Endothelial cell of umbilical vein (primary cell): ENCODE data around the gene VAT1. TPM values are rescaled to one million over a fixed set of nuclear protein-coding genes. Genes with fewer than 3 reads are reported as not detected.

Experiments
- BruUV-seq: library from RNA; stranded (reverse); fragments of 400-500 nt; replicated peaks from 2 replicates; lab custom pipeline; 2021; lab: Mats Ljungman, UMichigan
- CTCF ChIA-PET: fragments of 300-600, 350-600 bp; sonication (Branson Sonifier 250); formaldehyde crosslinking; loops from one replicate; lab custom pipeline; 2021; ENCODE audit warnings: antibody characterized with exemption, inconsistent platforms; lab: Charles Lee
- POLR2A ChIA-PET: fragments of 300-600, 350-600 bp; sonication (Branson Sonifier 250); formaldehyde crosslinking; loops from one replicate; lab custom pipeline; 2021; ENCODE audit warnings: antibody characterized with exemption, inconsistent platforms; lab: Charles Lee
- DNase-seq: peaks from one replicate; pipeline ENCODE4 v3.0.0-alpha.2; 2011; ENCODE audit warnings: low read depth, low spot score
- FAIRE-seq: peaks from 2 replicates; lab custom pipeline; 2011; peaks lifted over from hg19 to GRCh38; lab: Jason Lieb, UNC
- H2AFZ ChIP-seq: 2 replicates; pipeline ENCODE4 v1.6.0; 2012; ENCODE audit warnings: low read depth, low read length, control low read depth, inconsistent platforms
- H3K27ac ChIP-seq: 2 replicates; pipeline ENCODE4 v1.5.1; 2011; ENCODE audit warnings: low read depth, mild to moderate bottlenecking, control low read depth, low read length, moderate library complexity; ENCODE audit not compliant: insufficient read depth
- H3K27me3 ChIP-seq, 2 experiments: 2 replicates each; pipeline versions ENCODE4 v1.6.0 to v1.6.1; 2011; ENCODE audit warnings: low read length in 2 of 2, mixed read lengths in 1 of 2; ENCODE audit not compliant: control insufficient read depth in 2 of 2, insufficient read depth in 2 of 2
- H3K36me3 ChIP-seq, 2 experiments: 2 replicates in 1 of 2; 3 replicates in 1 of 2; pipeline ENCODE4 v1.5.1; 2011; ENCODE audit warnings: low read length in 2 of 2, mild to moderate bottlenecking in 1 of 2, moderate library complexity in 1 of 2; ENCODE audit not compliant: control insufficient read depth in 2 of 2, insufficient read depth in 2 of 2; ENCODE audit errors: extremely low read depth in 1 of 2
- H3K4me1 ChIP-seq: 3 replicates; pipeline ENCODE4 v1.5.1; 2011; ENCODE audit warnings: mild to moderate bottlenecking, low read length; ENCODE audit not compliant: control insufficient read depth, insufficient read depth; ENCODE audit errors: extremely low read depth
- H3K4me2 ChIP-seq: 2 replicates; pipeline ENCODE4 v1.6.1; 2011; ENCODE audit warnings: low read length, control low read depth, mixed read lengths; ENCODE audit not compliant: insufficient read depth
- H3K4me3 ChIP-seq, 3 experiments: fragments of 200-600 bp in 1 of 3; sonication (generic), shearing (Covaris generic) in 1 of 3; replicated peaks in 1 of 3; 2 replicates each; pipeline ENCODE4 v1.5.1; 2011 to 2016; ENCODE audit warnings: control low read depth in 3 of 3, low read length in 3 of 3, mild to moderate bottlenecking in 2 of 3, inconsistent platforms in 1 of 3, low read depth in 1 of 3, moderate library complexity in 1 of 3; ENCODE audit not compliant: insufficient read depth in 1 of 3
- H3K79me2 ChIP-seq: 2 replicates; pipeline ENCODE4 v1.6.0; 2012; ENCODE audit warnings: low read length, inconsistent platforms; ENCODE audit not compliant: control insufficient read depth, insufficient read depth
- H3K9ac ChIP-seq: replicated peaks from 2 replicates; pipeline ENCODE3; 2011; ENCODE audit warnings: low read length, control low read depth; ENCODE audit not compliant: insufficient read depth; ENCODE audit errors: extremely low read depth
- H3K9me1 ChIP-seq: replicated peaks from 3 replicates; pipeline ENCODE4 v1.6.0; 2011; ENCODE audit warnings: mild to moderate bottlenecking, low read length; ENCODE audit not compliant: control insufficient read depth, insufficient read depth; ENCODE audit errors: extremely low read depth
- H3K9me3 ChIP-seq: replicated peaks from 2 replicates; pipeline ENCODE4 v1.5.1; 2012; ENCODE audit warnings: low read length, inconsistent platforms; ENCODE audit not compliant: control insufficient read depth, insufficient read depth
- H4K20me1 ChIP-seq: replicated peaks from 2 replicates; pipeline ENCODE3; 2011; ENCODE audit warnings: mild to moderate bottlenecking, low read length; ENCODE audit not compliant: control insufficient read depth, insufficient read depth; ENCODE audit errors: extremely low read depth
- CTCF ChIP-seq, 2 donors: IDR thresholded peaks; 1 replicate in 1 of 2; 2 replicates in 1 of 2; pipeline ENCODE4 v1.5.1; 2011; ENCODE audit warnings: low read length in 2 of 2, mild to moderate bottlenecking in 2 of 2, moderate library complexity in 2 of 2, control low read depth in 1 of 2, inconsistent platforms in 1 of 2, low read depth in 1 of 2; ENCODE audit not compliant: insufficient read depth in 1 of 2; ENCODE audit errors: extremely low read depth in 1 of 2
- EZH2 ChIP-seq: IDR thresholded peaks from 2 replicates; pipeline ENCODE4 v1.6.1; 2012; ENCODE audit warnings: borderline replicate concordance, low read depth, mild to moderate bottlenecking, moderate library complexity, low read length, inconsistent platforms; ENCODE audit not compliant: severe bottlenecking
- FOS ChIP-seq: IDR thresholded peaks from 2 replicates; pipeline ENCODE4 v1.6.1; 2011; ENCODE audit warnings: mild to moderate bottlenecking, low read length, moderate library complexity, borderline replicate concordance; ENCODE audit not compliant: insufficient read depth
- GATA2 ChIP-seq: IDR thresholded peaks from 2 replicates; pipeline ENCODE4 v1.7.0; 2011; ENCODE audit warnings: low read depth, mild to moderate bottlenecking, moderate library complexity, mixed read lengths, low read length; ENCODE audit not compliant: insufficient read length, insufficient read depth
- JUN ChIP-seq: IDR thresholded peaks from 2 replicates; pipeline ENCODE4 v1.6.1; 2011; ENCODE audit warnings: borderline replicate concordance, low read depth; ENCODE audit not compliant: insufficient read length, insufficient read depth
- MAX ChIP-seq: IDR thresholded peaks from 2 replicates; pipeline ENCODE4 v1.6.1; 2011; ENCODE audit not compliant: insufficient read depth, insufficient read length
- MYC ChIP-seq: IDR thresholded peaks from one replicate; pipeline ENCODE4 v1.6.1; 2011; ENCODE audit warnings: mild to moderate bottlenecking, low read depth, low read length
- POLR2A ChIP-seq: IDR thresholded peaks from 2 replicates; pipeline ENCODE4 v1.6.1; 2012; ENCODE audit warnings: low read depth, mild to moderate bottlenecking, control low read depth, low read length
- POLR2AphosphoS5 ChIP-seq: IDR thresholded peaks from 2 replicates; pipeline ENCODE4 v1.6.1; 2012; ENCODE audit warnings: low read depth, mild to moderate bottlenecking, control low read depth, low read length, moderate library complexity; ENCODE audit not compliant: insufficient read depth
- dilution Hi-C: fragments of 300-500 bp; cut with MboI; formaldehyde crosslinking; loops from one replicate; pipeline ENCODE4 v1.15.0; 2019; ENCODE audit warnings: low sequenced_read_pairs; ENCODE audit not compliant: extremely low pct_ligation_motif_present
- intact Hi-C: fragments of 100-400 bp; cut with micrococcal nuclease; formaldehyde crosslinking; loops from one replicate; pipeline ENCODE4 v1.10.0; 2022
- polyA plus RNA-seq, 4 experiments: library from polyadenylated mRNA; depleted of rRNA in 3 of 4; stranded (reverse) in 3 of 4; unstranded in 1 of 4; fragments of >200 nt; gene quantifications; 2 replicates each; pipeline versions ENCODE4 v1.2.1 to v1.2.3, GENCODE V29; 2011 to 2012; ENCODE audit warnings: missing spikeins in 1 of 4
- total RNA-seq: library from RNA; stranded (reverse); gene quantifications from 2 replicates; pipeline ENCODE4 v1.2.3, GENCODE V29; 2021

VAT1 gene
- total and polyA plus RNA-seq, 2 donors (not counting 3 experiments of a cell fraction or from before 2014, with no cell fraction given): 339 to 482 TPM

GRCh38 chr17:43042025-43042628, 19.9 kb upstream of the VAT1 start:
- Histone ChIP-seq H2AFZ (no peak overlapping the region), H3K4me1 (no peaks in the 10 kb centered on the region), H3K9me1 (no peaks in the 10 kb centered on the region), H4K20me1 (no peaks in the 10 kb centered on the region), H3K27ac (no peak overlapping the region), H3K36me3 (no peaks in the 10 kb centered on the region), H3K9ac (no peak overlapping the region), H3K27me3 (no peaks in the 10 kb centered on the region), H3K79me2 (no peaks in the 10 kb centered on the region), H3K4me2 (no peak overlapping the region), H3K4me3 (no peak overlapping the region), H3K9me3 (no peaks in the 10 kb centered on the region)
- FAIRE-seq (no peak), DNase-seq (no peak)
- dilution Hi-C loops (no loop called here), intact Hi-C loops (no loop called here)
- BruUV-seq: no TSS peak
- no peak for TF ChIP-seq MYC
- TF ChIP-seq JUN: no peak
- no peak for TF ChIP-seq EZH2
- no peak for TF ChIP-seq POLR2A
- no peak for TF ChIP-seq FOS
- TF ChIP-seq POLR2AphosphoS5: no peak
- no peak for TF ChIP-seq CTCF (IDR thresholded peaks at IDR 0.05; ENCODE audit: extremely low read depth in 1 of 2, insufficient read depth in 1 of 2, low read depth in 1 of 2, low read length in 2 of 2)
- no peak for TF ChIP-seq GATA2
- no peak for TF ChIP-seq MAX
- ChIA-PET POLR2A (no interaction called here), CTCF (interaction anchor here (0.9 kb wide), 1 partner anchor 14 kb away, joined by 3 read pairs; no protein-coding TSS in a partner anchor)
